ENCODE measurements around the gene CEP350. TPM values are rescaled to one million over a fixed set of nuclear protein-coding genes. Genes with fewer than 3 reads are reported as not detected.

The CEP350 gene
- total and polyA plus RNA-seq, 2 of the 13 experiments (the other 11 are each of a cell fraction or from before 2014, with no cell fraction given) = 7.6 to 35.9 TPM

- no peak for TF ChIP-seq RNF219 (CRISPR knock-in tag; IDR thresholded peaks at IDR 0.05)
- no peak for TF ChIP-seq ZNF781 (CRISPR knock-in tag; IDR thresholded peaks at IDR 0.05; ENCODE audit: borderline replicate concordance, not compliant biosample characterization)
- TF ChIP-seq ZNF329 (CRISPR knock-in tag; IDR thresholded peaks at IDR 0.05; ENCODE audit: low read depth) = no peak
- no peak for TF ChIP-seq ZBTB10 (CRISPR knock-in tag; IDR thresholded peaks at IDR 0.05; ENCODE audit: borderline replicate concordance)
- no peak for TF ChIP-seq SCMH1 (CRISPR knock-in tag; IDR thresholded peaks at IDR 0.05; ENCODE audit: borderline replicate concordance)
- no peak for TF ChIP-seq ZBTB39 (CRISPR knock-in tag; IDR thresholded peaks at IDR 0.05)
These were observed 71.9 kb downstream of the CEP350 start (continued) for GRCh38 chr1:180026556-180026955.
